Hematopoietic multipotent progenitor cell treated with erythropoietin and hydrocortisone succinate and interleukin-3 and kit ligand, for 17 days (in vitro differentiated cells): ENCODE data around the gene MAOA.
"Not testable (repeated sequence)": the region's sequence is repeated elsewhere in the genome, so short reads cannot be mapped to it uniquely, and the experiment has no call there.

Experiments
- DNase-seq: peaks from one replicate; pipeline ENCODE4 v3.0.0-alpha.2; 2015; ENCODE audit warnings: low spot score

Gene MAOA

DNA sequence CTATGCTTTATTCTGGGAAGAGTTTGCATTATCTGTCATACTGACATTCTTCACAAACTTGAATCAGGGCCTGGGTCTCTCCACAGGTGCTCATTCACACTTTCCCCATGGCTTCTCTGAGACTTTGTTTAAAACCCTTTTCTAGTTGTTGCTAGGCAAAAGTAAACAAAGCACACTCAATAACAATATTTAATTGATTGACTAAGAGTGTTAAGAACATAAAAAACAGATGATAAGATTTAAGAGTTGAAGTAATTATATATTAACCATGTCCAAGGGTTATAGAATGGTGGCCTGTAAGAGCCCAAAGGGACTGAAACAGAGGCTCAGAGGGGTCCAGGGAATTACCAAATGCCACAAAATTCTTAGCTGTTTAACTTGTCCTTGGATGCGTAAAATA lies 7.1 kb downstream of the MAOA start:
- DNase-seq, result no peak

DNA sequence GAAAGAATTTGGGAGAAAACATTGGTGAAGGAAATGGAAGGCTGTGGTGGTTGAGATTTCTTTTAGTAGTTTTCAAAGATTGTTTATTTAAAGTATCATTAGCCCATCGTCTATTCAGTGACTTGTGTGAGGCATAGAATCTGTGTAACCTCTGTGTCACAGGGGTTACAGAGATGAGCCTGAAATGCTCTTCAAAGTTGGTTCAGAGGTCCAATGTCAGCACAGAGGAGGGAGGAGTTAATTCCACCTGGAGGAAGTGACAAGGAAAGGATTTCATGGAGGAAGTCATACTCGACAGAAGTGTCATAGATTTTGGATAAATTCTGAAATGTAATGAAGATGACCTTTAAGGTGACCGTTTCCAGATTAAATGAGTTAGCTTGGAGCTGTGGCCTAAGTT lies 8.2 kb downstream of the MAOA start:
- no peak for DNase-seq

DNA sequence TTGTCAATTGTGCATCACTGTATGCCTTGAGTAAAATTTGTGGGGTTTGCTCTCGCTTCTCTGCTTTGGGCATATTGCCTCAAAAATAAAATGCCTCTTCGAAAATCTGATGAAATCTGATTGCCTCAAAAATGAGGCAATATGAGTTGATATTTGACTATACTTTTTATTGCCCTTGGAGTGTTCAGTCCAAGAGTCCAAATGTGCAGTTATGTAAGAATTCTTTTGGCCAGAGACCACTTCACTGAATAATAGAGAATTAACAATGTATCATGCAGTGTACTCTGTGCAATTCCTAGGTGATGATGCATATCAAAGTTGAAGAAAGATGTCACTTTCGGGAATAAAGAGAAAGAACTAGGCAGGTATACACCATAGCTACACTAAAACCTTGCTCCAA lies 8.6 kb downstream of the MAOA start:
- no peak for DNase-seq

DNA sequence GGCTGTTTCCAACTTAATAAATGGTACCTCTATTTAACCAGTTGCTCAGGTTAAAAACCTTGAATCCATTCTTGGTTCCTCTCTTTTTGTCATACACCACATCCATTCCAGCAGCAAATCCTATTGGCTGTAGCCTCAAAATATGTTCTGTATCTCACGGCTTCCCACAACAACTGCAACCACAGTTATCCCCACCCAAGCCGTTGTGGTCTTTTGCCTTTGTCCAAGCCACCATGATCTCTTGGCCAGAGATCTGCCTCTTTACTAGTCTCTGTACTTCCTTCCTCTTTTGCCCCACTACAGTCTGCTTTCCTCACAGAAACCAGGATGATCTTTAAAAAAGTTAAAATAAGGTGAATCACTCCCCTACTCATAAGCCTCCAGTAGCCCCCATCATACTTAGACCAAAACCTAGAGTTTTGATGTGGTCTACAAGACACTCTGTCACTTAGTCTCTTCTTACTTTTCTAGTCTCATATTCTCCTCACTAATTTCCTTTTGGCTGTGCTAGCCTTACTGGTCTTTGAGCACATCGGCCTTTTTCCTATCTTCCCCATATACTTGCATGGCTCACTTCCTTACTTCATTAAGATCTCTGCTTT lies 10.3 kb downstream of the MAOA start:
- DNase-seq, result no peak

GRCh38 chrX:43675965-43676628 lies 20.0 kb downstream of the MAOA start:
- not testable (repeated sequence) for DNase-seq

DNA sequence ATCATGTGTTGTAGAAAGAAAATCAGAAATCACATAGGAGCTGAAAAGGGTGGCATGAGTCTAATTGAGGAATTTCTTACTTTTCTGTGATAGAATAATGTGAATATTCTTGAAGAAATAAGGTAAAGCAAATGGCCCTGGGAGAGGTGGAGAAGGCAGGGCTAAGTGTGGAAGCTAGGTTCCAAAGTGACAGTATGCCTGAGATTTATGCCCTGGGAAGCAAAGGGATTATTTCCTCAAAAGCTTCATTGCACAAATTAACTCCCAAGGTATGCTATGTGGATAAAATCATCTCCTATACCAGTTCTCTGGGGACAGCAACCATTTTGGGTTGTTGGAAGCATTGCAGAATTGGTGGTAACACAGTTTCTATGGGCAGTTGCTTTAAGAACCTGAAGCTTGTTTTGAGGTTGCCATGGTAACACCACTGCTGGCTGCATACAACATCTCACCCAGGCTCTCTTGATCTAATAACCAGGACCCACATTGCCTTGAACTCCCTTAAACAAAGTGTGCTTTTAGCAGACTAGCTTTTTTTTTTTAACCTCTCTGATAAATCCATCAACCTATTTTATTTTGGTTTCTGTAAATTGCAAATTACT lies 21.0 kb downstream of the MAOA start:
- no peak for DNase-seq

GRCh38 chrX:43677993-43678392 lies 21.9 kb downstream of the MAOA start:
- DNase-seq, result no peak

- DNase-seq, result no peak
Measured at GRCh38 chrX:43679058-43679457, 23.0 kb downstream of the MAOA start.

- no peak for DNase-seq
Measured at GRCh38 chrX:43679778-43680177, 23.7 kb downstream of the MAOA start.

DNA sequence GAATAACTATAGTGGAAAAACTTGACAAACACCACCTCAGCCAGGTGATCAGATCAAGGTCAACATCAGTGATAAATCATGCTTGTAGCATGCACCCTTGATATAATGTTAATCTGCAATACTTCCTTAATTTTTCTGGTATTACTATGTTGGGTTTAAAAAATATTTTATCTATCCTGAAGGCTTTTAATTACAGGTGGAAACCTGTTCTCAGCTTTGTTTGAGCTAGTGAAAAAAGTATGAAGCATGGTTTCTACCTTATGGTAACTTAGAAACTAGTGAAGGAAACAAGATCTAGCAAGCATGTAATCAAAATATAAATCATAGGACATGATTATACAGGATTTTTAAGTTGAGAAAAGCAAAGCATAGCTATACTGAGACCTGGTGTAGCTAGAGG lies 26.6 kb downstream of the MAOA start:
- DNase-seq, result no peak

DNA sequence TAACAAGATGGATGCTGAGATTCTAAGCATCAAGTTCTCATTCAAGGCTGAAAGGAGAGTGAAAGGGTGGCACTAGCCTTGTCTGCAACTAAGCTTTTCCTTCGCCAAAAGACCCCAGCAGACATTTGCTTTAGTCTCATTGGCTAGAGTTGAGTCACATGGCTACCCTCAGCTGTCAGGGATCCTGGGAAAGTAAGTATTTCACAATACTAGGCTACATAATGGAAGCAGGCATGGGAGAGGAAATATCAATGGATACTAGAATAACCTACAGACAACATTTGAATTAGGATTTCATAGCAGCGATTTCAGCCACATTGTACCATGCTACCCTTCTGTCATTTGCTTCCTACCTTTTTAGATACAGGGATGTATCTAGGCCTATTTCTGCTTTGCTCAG lies 29.1 kb downstream of the MAOA start:
- DNase-seq, result no peak

GRCh38 chrX:43688586-43688985 lies 32.5 kb downstream of the MAOA start:
- DNase-seq, result no peak

GRCh38 chrX:43693602-43694406 lies 37.7 kb downstream of the MAOA start:
- no peak for DNase-seq

GRCh38 chrX:43699475-43699874 lies 43.4 kb downstream of the MAOA start:
- no peak for DNase-seq

GRCh38 chrX:43702079-43702524 lies 46.0 kb downstream of the MAOA start:
- no peak for DNase-seq

DNA sequence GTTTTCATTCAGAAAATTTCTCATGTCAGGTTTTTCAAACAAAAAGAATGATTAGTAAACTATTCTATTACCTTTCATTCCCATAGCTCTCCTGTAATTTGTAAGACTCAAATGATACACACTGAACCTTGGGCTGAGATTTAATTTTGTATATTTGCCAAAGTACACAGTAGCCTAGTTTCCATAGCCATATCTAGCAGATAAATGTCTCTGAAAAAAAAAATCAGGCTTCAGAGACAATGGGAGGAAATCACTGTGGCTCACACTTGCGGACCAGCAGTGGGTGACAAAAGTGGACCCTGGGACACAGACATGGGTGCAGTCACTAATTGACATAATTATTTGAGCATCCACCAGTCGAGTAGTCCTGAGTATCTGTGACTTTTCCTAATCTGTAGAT lies 46.6 kb downstream of the MAOA start:
- DNase-seq, result no peak

GRCh38 chrX:43703211-43703791 lies 47.2 kb downstream of the MAOA start:
- DNase-seq, result no peak

DNA sequence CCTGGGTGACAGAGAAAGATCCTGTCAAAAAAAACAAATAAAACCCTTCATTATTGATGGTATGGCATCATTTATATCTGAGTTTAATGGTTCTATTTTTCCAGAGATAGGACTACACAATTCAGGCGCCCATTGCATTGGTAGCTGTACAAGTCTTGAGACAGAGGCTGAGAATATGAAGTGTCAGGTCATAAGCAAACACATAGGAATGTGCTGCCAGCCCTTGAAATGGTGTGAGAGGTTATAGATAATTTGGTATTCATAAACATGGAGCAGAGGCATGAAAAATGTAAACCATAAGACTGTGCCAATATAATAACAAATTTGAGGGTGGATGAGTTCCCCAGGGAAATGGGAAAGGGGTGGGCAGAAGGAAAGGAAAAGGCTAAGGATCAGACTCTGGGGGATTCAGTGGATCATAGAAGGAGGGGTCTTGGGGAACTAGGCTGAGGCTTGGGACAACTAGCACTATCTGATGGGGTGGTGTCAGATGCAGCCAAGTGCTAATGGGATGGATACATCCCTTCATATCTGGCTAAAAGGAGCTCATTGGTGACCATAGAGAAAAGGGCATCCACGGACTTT lies 50.8 kb downstream of the MAOA start:
- DNase-seq, result no peak

GRCh38 chrX:43707812-43708548 lies 51.9 kb downstream of the MAOA start:
- DNase-seq, result no peak

DNA sequence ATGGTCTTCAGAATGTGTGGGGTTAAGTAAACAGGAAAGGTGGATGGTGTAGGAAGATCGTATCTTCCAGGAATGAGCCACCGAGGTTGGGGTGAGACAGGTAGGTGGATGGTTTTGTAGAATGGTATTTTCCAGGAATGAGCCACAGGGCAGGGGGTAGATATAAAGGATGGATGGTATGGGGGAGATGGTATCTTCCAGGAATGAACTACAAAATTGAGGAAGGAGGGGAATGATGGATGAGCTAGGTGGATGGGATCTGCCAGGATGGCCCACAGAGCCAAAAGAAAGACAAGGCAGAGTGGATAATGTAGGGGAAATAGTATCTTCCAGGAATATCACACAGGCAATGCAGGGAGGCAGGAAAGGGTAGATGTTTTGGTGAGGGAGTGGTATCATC lies 60.0 kb downstream of the MAOA start:
- no peak for DNase-seq

DNA sequence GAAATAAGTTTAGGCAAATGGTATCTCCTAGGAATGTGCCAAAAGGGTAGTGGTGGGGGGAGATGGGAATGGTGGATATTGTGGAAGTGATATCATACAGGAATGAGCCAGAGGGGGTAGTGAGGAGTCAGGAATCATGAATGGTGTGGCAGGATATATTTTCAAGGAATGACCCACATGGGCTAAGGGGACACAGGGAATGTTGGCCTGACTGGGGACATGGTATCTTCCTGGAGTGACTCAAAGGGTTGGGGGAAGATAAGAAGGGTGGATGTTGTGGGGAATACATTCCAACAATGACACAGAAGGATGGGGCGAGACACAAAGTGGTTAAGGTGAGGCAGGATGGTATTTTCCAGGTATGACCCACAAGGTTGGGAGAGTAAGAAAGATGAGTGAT lies 60.6 kb downstream of the MAOA start:
- DNase-seq, result no peak
